GM12865 (cell line): ENCODE measurements around the gene SOCS1.
"Not testable (repeated sequence)": the region's sequence is repeated elsewhere in the genome, so short reads cannot be mapped to it uniquely, and the experiment has no call there.

Experiments used
- DNase-seq: peaks from one replicate; pipeline ENCODE4 v3.0.0; 2010; ENCODE audit warnings: low read depth
- H3K4me3 ChIP-seq: 2 replicates; pipeline ENCODE4 v1.5.1; 2011; ENCODE audit warnings: mild to moderate bottlenecking, low read depth, low read length, control low read depth
- TF ChIP-seq, protein P1 (sequence below): IDR thresholded peaks from 2 replicates; pipeline ENCODE4 v1.5.1; 2011; ENCODE audit warnings: low read length, control low read depth, low read depth, inconsistent platforms; ENCODE audit not compliant: insufficient read depth; ENCODE audit errors: missing control alignments

Gene SOCS1

DNA sequence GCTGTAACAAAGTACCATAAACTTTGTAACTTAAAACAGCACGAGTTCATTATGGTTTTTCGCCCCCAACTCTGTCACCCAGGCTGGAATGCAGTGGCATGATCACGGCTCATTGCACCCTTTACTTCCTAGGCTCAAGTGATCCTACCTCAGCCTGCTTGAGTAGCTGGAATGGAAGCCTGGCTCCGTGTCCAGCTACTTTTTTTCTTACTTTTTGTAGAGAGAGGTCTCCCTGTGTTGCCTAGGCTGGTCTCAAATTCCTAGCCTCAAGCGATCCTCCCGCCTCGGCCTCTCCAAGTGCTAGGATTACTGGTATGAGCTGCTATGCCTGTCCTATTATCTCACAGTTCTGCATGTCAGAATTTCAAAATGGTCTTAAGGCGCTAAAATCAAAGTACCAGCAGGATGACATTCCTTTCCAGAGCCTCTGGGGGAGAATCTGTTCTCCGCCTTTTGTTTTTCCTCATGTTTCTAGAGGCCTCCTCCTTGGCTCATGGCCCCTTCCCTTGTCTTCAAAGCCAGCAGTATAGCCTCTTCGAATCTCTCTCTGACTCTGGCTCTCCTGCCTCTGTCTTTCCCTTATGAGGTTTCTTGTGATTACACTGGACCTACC, 35.2 kb upstream of the SOCS1 start:
- TF ChIP-seq, protein P1, sequence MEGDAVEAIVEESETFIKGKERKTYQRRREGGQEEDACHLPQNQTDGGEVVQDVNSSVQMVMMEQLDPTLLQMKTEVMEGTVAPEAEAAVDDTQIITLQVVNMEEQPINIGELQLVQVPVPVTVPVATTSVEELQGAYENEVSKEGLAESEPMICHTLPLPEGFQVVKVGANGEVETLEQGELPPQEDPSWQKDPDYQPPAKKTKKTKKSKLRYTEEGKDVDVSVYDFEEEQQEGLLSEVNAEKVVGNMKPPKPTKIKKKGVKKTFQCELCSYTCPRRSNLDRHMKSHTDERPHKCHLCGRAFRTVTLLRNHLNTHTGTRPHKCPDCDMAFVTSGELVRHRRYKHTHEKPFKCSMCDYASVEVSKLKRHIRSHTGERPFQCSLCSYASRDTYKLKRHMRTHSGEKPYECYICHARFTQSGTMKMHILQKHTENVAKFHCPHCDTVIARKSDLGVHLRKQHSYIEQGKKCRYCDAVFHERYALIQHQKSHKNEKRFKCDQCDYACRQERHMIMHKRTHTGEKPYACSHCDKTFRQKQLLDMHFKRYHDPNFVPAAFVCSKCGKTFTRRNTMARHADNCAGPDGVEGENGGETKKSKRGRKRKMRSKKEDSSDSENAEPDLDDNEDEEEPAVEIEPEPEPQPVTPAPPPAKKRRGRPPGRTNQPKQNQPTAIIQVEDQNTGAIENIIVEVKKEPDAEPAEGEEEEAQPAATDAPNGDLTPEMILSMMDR, result no peak
- no peak overlapping the region for H3K4me3 ChIP-seq
- DNase-seq, result no peak

DNA sequence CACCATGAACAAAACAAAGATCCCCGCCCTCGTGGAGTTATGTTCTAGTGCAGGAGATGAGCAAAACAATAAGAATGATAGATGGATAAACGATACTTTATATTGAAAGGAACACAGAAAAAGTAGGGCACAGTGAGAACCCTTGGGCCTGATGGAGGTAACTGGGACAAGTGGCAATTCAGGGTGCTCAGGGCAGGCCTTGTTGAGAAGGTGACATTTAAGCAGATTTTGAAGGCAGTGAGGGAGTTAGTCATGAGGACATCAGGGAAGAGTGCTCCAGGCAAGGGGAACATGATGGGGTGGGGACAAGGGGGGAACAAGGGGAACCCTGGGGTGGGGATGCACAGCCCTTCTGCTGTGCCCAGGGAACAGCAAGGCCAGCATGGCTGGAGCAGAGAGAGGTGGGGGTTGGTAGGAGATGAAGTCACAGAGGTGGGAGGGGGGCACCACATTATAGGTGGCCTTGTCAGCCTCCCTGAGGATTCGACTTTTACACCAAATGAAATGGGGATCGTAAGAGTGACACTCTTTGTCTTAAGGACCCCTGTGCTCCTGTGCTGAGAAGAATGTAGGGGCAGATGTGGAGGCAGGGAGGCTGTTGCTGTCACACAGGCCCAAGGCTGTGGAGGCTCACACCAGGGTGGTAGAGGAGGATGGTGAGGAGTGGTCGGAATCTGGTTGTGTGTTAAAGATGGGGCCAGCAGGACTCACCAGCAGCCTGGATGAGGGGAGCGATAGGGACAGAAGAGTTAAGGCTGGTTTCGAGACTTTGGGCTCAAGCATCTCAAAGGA, 34.3 kb upstream of the SOCS1 start:
- DNase-seq, result no peak
- no peak overlapping the region for H3K4me3 ChIP-seq

DNA sequence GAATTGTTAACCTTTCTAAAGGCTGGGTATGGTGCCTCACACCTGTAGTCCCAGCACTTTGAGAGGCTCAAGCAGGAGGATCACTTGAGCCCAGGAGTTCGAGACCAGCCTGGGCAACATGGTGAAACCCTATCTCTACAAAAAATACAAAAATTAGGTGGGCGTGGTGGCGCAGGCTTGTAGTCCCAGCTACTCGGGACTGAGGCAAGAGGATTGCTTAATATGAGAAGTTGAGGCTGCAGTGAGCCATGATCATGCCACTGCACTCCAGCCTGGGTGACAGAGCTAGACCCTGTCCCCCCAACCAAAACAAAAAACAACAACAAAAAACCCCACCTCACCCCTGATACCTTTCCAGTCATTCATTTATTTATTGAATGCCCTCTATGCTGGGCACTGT, 33.7 kb upstream of the SOCS1 start:
- H3K4me3 ChIP-seq, DNase-seq: not testable (repeated sequence)

More for the DNA sequence above, 34.3 kb upstream of the SOCS1 start:
- TF ChIP-seq, protein P1, result no peak

DNA sequence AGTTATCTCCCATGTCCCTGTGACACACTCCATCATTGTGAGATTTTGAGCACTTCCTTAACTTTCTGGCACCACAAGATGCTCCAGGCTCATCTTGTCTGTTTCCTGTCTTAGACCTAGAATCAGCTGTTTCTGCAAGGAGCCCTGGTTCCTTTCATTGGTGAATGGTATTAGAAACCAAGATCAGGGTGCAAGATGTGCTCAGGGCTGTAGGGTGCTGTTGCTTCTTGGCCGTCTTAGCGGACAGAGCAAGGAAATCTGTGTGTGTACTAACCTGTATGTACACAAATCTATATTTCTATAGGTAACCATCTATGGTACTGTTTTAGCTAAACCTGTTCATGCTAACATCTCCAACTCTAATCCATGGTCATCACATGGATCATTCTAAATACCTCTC, 33.2 kb upstream of the SOCS1 start:
- TF ChIP-seq, protein P1, result no peak
- no peak overlapping the region for H3K4me3 ChIP-seq
- DNase-seq, result no peak

DNA sequence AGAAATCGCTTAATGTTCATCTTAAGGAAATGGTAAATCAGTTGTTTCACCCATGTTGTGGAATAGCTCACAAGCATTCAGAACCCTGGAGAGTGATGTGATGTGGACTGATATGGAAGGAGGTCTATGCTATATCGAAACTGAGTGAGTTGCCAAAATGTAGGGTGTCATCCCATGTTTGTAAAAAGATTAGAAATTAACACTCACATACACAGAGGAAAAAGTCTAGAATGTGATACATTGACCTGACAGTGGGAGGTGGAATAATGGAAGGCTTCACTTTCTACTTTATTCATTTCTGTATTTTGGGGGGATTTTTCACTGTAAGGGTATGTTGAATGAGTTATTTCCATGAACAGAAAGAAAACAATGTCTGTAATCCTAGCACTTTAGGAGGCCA, 29.8 kb upstream of the SOCS1 start:
- TF ChIP-seq, protein P1, result no peak
- DNase-seq, result no peak
- H3K4me3 ChIP-seq, result no peak overlapping the region

DNA sequence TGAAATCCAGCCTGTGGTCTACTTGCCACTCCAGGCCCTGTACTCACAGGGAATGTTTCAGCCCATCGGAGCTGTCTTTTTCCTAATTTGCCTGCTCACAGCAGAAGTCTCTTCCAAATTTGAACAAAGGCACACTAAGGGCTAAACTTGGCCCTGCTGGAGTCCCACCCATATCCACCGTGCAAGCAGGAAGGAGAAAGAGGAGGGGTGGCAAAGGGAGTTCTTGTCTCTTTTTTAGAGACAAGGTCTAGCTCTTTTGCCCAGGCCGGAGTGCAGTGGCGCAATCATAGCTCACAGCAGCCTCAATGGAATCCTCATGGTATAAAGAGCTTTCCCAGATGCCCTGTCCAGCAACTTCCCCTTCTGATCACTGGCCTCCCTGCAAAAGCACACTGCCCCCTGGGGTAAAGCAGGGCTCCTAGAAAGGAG, 27.8 kb upstream of the SOCS1 start:
- DNase-seq, result no peak
- TF ChIP-seq, protein P1, result no peak
- H3K4me3 ChIP-seq, result no peak overlapping the region

DNA sequence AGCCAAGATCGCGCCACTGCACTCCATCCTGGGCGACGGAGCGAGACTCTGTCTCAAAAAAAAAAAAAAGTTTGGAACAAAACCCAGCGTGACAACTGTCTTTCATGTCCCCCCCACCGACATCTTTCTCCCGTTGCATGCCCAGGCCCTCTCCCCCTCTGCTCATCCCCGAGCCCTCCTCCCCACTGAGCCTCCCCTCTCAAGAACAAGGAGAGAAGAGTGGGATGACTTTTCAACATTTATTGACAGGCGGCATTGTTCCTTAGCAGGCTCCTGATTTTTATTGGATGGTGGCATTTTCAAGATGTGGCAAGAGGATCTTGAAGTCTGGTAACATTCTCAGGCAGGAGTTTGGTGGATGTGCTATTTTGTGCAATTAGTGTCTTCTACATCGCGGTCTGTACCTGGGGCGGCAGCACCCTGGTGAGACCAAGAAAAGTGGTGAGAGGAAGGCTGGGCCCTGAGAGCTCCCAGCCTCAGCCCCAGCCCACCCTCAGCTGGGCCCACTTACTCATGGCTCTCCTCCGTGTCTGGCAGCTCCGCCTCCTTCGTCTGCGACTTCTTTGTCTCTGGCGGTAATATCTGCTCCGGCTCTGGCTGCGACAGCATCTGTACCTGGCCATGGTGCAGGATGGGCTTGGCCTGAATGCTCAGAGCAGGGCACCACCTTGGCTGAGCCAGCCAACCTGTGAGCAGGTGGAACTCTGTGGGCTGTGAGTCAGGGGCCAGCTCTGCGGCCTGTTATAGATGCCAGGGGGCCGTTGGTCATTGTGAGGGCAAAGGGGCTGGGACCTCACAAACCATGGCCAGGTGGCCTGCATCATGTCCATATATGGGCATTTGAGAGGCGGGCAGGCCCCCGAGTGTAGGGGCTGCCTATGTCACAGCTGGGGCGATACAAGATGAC, 24.9 kb upstream of the SOCS1 start, which contains the start of gene PRM1:
Gene PRM1, minus strand, starts transcription at position 715 of the 907 bp plus-strand sequence. Its CDS starts 92 bp downstream, at position 623.
- H3K4me3 ChIP-seq, result no peak within 1 kb of the TSS
- DNase-seq, result no peak
- TF ChIP-seq, protein P1, result no peak
